ENCODE measurements around the gene IFT80. TPM values are rescaled to one million over a fixed set of nuclear protein-coding genes. Genes with fewer than 3 reads are reported as not detected.

Gene IFT80
- total and polyA plus RNA-seq, 2 donors (not counting 1 experiment from before 2014, with no cell fraction given): 17.7 to 44.1 TPM

DNA sequence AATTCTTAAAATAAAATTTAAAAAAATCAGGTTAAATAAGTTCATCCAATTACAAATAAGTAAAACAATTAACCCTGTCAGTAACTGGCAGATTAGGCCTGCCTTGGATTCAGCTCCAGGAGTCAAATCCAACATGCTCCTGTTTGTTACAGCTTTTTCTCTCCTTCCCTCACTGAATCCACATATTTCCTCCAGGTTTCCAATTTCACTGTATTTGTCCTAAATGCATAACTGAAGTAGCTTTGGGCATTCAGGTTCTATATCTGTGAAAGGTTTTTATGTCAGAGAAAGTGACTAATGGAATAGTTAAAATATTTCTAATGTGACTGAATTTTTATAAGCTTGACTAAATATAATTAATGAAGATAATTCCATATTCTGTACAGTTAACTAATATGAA, 79.7 kb downstream of the IFT80 start:
- H3K9ac ChIP-seq (ENCODE audit: low read length): no peak overlapping the region
- Mint-ChIP-seq H3K9me3 (ENCODE audit: insufficient read depth) (no peaks in the 10 kb centered on the region), H3K4me1 (no peaks in the 10 kb centered on the region), H3K27ac (no peak overlapping the region), H3K27me3 (no peaks in the 10 kb centered on the region), H3K4me3 (no peak overlapping the region)
- H3K79me2 ChIP-seq (ENCODE audit: control insufficient read depth, insufficient read depth, low read length): no peaks in the 10 kb centered on the region
- H4K20me1 ChIP-seq (ENCODE audit: control insufficient read depth, insufficient read depth, low read length, poor library complexity, severe bottlenecking): no peaks in the 10 kb centered on the region
- H3K36me3 ChIP-seq (replicated peaks in 1 of 2; ENCODE audit: control extremely low read depth in 1 of 2, control insufficient read depth in 1 of 2, extremely low read depth in 1 of 2, insufficient read depth in 2 of 2, low read length in 1 of 2): peaks cover 3% of the 10 kb centered on the region in 2 experiments
- no peak overlapping the region for H3K4me2 ChIP-seq (replicated peaks; ENCODE audit: low read depth, low read length, poor library complexity, severe bottlenecking)
- DNase-seq (no peak), ATAC-seq (ENCODE audit: low read depth) (no peak)
- H2AFZ ChIP-seq (ENCODE audit: insufficient read depth, low read depth, low read length, poor library complexity, severe bottlenecking): no peak overlapping the region
- POLR2A ChIA-PET: no interaction called here
- TF ChIP-seq EZH2 (IDR thresholded peaks at IDR 0.05; ENCODE audit: borderline replicate concordance, insufficient read depth, low read depth, low read length, poor library complexity, severe bottlenecking): no peak
- TF ChIP-seq, protein P1, sequence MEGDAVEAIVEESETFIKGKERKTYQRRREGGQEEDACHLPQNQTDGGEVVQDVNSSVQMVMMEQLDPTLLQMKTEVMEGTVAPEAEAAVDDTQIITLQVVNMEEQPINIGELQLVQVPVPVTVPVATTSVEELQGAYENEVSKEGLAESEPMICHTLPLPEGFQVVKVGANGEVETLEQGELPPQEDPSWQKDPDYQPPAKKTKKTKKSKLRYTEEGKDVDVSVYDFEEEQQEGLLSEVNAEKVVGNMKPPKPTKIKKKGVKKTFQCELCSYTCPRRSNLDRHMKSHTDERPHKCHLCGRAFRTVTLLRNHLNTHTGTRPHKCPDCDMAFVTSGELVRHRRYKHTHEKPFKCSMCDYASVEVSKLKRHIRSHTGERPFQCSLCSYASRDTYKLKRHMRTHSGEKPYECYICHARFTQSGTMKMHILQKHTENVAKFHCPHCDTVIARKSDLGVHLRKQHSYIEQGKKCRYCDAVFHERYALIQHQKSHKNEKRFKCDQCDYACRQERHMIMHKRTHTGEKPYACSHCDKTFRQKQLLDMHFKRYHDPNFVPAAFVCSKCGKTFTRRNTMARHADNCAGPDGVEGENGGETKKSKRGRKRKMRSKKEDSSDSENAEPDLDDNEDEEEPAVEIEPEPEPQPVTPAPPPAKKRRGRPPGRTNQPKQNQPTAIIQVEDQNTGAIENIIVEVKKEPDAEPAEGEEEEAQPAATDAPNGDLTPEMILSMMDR (IDR thresholded peaks at IDR 0.05): no peak
- intact Hi-C loops (cut with micrococcal nuclease): no loop called here
- H3K9me3 ChIP-seq (ENCODE audit: control extremely low read depth in 1 of 3, control insufficient read depth in 2 of 3, insufficient read depth in 1 of 3, low read length in 2 of 3): peaks cover 0 to 1% (median 0%) of the 10 kb centered on the region in 3 donors
- no peak overlapping the region for H3K4me3 ChIP-seq (ENCODE audit: control extremely low read depth in 1 of 5, extremely low read depth in 1 of 5, insufficient read depth in 1 of 5, low read depth in 2 of 5, low read length in 4 of 5)
- H3K4me1 ChIP-seq (ENCODE audit: control insufficient read depth in 2 of 2, insufficient read depth in 2 of 2, low read length in 2 of 2): no peaks in the 10 kb centered on the region
- no peaks in the 10 kb centered on the region for H3K27me3 ChIP-seq (replicated peaks in 1 of 4; ENCODE audit: control extremely low read depth in 1 of 4, control insufficient read depth in 3 of 4, insufficient read depth in 4 of 4, low read length in 3 of 4)
- no peak overlapping the region for H3K27ac ChIP-seq (ENCODE audit: low read length in 2 of 2)
- CTCF ChIA-PET: no interaction called here

DNA sequence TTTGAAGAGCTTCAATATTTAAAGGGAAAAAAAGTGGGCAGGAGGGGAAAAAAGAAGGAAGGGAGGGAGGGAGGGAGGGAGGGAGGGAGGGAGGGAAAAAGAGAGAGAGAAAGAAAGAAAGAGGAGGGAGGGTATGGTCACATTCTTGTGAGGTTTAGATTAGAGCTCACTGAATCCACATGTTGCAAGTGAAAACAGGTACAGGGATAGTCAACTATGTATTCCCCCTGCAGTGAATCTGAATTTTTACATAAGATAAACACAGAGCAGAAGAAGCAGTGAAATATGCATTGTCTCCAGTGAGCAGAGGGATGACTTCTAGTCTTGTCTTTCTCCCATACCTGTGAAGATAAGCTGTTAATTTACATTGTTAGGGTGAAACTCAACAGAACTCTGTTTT, 84.0 kb downstream of the IFT80 start:
- H3K9ac ChIP-seq (ENCODE audit: low read length): no peak overlapping the region
- no peak overlapping the region for H3K27ac Mint-ChIP-seq
- no peak for ATAC-seq (ENCODE audit: low read depth)
- H3K36me3 ChIP-seq (replicated peaks in 1 of 2; ENCODE audit: control extremely low read depth in 1 of 2, control insufficient read depth in 1 of 2, extremely low read depth in 1 of 2, insufficient read depth in 2 of 2, low read length in 1 of 2): peaks cover 3% of the 10 kb centered on the region in 2 experiments
- POLR2A ChIA-PET: no interaction called here
- CTCF ChIA-PET: no interaction called here
- no peak for DNase-seq
- no peaks in the 10 kb centered on the region for H3K27me3 ChIP-seq (replicated peaks in 1 of 4; ENCODE audit: control extremely low read depth in 1 of 4, control insufficient read depth in 3 of 4, insufficient read depth in 4 of 4, low read length in 3 of 4)
- H3K27ac ChIP-seq (ENCODE audit: low read length in 2 of 2): no peak overlapping the region
- H3K4me1 Mint-ChIP-seq: no peaks in the 10 kb centered on the region
- H3K4me3 ChIP-seq (ENCODE audit: control extremely low read depth in 1 of 5, extremely low read depth in 1 of 5, insufficient read depth in 1 of 5, low read depth in 2 of 5, low read length in 4 of 5): no peak overlapping the region
- no peaks in the 10 kb centered on the region for H3K9me3 Mint-ChIP-seq (ENCODE audit: insufficient read depth)
- H3K4me1 ChIP-seq (ENCODE audit: control insufficient read depth in 2 of 2, insufficient read depth in 2 of 2, low read length in 2 of 2): no peaks in the 10 kb centered on the region
- no peak for TF ChIP-seq EZH2 (IDR thresholded peaks at IDR 0.05; ENCODE audit: borderline replicate concordance, insufficient read depth, low read depth, low read length, poor library complexity, severe bottlenecking)
- TF ChIP-seq, protein P1 (IDR thresholded peaks at IDR 0.05): no peak
- H3K4me3 Mint-ChIP-seq: no peak overlapping the region
- no peaks in the 10 kb centered on the region for H3K79me2 ChIP-seq (ENCODE audit: control insufficient read depth, insufficient read depth, low read length)
- no peaks in the 10 kb centered on the region for H3K27me3 Mint-ChIP-seq
- H4K20me1 ChIP-seq (ENCODE audit: control insufficient read depth, insufficient read depth, low read length, poor library complexity, severe bottlenecking): no peaks in the 10 kb centered on the region
- intact Hi-C loops (cut with micrococcal nuclease): no loop called here
- H3K9me3 ChIP-seq (ENCODE audit: control extremely low read depth in 1 of 3, control insufficient read depth in 2 of 3, insufficient read depth in 1 of 3, low read length in 2 of 3): peaks cover 0 to 1% (median 0%) of the 10 kb centered on the region in 3 donors
- H2AFZ ChIP-seq (ENCODE audit: insufficient read depth, low read depth, low read length, poor library complexity, severe bottlenecking): no peak overlapping the region
- H3K4me2 ChIP-seq (replicated peaks; ENCODE audit: low read depth, low read length, poor library complexity, severe bottlenecking): no peak overlapping the region
